T-helper 1 cell treated with Interleukin-12 subunit alpha and Interleukin-12 subunit beta and Interleukin-4 antibody, amounts not matched to agents 30 ng/mL and 1 ng/mL, for 36 hours (primary cell): ENCODE data around the gene INHBA. TPM values are rescaled to one million over a fixed set of nuclear protein-coding genes. Genes with fewer than 3 reads are reported as not detected.

Source experiments
- intact Hi-C: fragments of 100-400 bp; cut with micrococcal nuclease; formaldehyde crosslinking; loops from one replicate; pipeline ENCODE4 v1.15.1; 2024
- total RNA-seq: library from RNA; stranded (reverse); gene quantifications from 2 replicates; pipeline ENCODE4 v1.2.3, GENCODE V29; 2022

INHBA gene
- 0.32 and 0.54 TPM in 2 replicates for total RNA-seq

DNA sequence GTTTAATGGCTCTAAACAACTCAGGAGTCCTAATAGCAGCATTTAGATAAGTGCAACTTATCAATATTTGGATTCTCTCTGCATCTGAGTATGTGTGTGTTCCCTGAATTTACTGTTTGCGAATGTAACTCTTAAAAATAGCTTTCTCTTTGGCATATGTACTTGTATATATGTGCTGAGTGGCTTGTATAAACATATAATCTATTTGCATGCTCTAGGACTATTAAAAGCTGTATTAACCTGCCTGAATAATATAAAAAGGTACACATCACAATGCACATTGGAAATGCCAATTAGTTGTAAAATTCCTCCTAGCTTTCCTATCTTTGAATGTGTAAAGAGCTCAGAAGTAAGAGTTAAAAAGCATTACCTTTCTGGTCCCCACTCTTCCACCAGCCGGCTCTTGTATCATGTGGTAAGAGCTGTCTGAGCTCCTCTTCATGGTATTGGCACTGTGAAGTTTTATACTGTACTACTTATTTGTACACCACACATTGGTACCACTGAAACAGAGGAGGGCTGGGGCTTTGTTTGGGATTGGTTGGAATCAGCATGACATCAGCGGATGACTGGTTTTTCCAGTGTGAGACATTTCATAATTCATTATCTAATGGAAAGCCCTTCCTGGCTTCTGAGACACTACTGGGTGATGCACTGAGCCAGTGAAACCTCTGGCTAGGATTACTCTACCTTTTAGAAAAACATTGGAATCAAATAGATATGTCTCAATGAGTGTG, at the start of gene INHBA:
Gene INHBA, minus strand, starts transcription at position 456 of the 737 bp plus-strand sequence. CDS start 2,716 bp downstream, outside the sequence.
- intact Hi-C loops: no loop called here

GRCh38 chr7:41752615-41753014, 49.7 kb upstream of the INHBA start:
- intact Hi-C loops: no loop called here

DNA sequence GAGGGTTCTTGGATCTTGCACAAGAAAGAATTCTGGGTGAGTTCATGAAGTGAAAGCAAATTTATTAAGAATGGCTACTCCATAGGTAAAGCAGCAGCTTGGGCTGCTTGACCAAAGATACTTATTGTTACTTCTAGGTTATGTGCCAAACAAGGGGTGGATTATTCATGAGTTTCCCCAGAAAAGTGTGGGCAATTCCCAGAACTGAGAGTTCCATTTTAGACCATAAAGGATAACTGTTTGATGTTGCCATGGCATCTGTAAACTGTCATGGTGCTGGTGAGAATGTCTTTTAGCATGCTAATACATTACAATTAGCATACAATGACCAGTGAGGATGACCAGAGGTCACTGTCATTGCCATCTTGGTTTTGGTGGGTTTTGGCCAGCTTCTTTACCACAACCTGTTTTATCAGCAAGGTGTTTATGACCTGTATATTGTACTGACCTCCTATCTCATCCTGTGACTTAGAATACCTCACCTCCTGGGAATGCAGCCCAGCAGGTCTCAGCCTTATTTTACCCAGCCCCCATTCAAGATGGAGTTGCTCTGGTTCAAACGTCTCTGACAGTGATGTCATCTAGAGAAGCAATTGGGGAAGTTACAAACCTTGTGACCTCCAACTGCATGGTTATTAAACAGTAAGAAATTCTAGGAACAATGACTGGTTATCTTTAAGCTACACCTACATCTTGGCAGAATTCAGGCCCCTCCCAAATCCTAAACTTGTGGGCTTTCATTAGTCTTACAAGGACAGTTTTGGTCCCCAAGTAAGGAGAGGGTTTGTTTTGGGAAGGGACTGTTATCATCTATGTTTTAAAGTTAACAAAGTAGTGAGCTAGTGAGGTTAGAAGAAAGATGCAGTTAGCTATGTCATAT, 48.0 kb upstream of the INHBA start:
- intact Hi-C loops: no loop called here

GRCh38 chr7:41747961-41748360, 45.1 kb upstream of the INHBA start:
- intact Hi-C loops: no loop called here

DNA sequence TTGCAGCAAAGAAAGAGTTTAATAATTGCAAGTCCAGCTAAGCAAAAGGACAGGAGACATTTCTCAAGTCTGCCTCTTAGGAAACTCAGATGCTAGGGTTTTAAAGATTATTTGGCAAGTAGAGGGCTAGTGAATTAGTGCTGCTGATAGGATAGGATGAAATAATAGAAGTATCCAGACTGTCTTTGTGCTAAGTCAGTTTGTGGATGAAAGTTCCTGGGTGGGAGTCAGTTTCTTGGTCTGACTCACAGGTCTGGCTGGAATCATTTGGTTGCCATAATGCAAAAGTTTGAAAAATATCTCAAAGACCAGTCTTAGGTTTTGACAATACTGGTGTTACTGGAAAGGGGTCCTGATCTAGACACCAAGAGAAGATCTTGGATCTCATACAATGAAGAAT, 42.6 kb upstream of the INHBA start:
- intact Hi-C loops: no loop called here

- intact Hi-C loops: no loop called here
Observed at GRCh38 chr7:41744161-41744560, 41.3 kb upstream of the INHBA start.

- intact Hi-C loops: no loop called here
Observed at GRCh38 chr7:41742401-41743020, 39.6 kb upstream of the INHBA start.

- intact Hi-C loops: no loop called here
Observed at GRCh38 chr7:41738806-41739205, 35.9 kb upstream of the INHBA start.

DNA sequence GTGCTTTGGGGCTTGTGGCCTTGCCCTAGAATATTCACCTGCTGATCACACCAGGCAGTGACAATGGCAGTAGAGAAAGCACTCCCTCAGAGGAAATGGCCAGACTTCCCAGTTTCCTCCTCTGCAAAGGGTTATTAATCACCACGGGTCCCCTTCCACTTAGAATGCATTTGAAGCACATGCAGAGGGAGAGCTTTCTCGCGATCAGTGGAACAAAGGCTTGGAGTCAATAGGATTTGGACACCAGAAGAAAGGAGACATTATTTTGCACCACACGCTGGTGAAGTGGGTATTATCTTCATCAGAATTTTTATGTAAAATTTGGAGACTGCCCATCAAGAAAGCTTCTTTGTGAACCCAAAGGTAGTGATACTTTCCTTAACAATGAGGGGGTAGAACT, 35.4 kb upstream of the INHBA start:
- intact Hi-C loops: no loop called here

- intact Hi-C loops: no loop called here
Observed at GRCh38 chr7:41735206-41735605, 32.3 kb upstream of the INHBA start.

DNA sequence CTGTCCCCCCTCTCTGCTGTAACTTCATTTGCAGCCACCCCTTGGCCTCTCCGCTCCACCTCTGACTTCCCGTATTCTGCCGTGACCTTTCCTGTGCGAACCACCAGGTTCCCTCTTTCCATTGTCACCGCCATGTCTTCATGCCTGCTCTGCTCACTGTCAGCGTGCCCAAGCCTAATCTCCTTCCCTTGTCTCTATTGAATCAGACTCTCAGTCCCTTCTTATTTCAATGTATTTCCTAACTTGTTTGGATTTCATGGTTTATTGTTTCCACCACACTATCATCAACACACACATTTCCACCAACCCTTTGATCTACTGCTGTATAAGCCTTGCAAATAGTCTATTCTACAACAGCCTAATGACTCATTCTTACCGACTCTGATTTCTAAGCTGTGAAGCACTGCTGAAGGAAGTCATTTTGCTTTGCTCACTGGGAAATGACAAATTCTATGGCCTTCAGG, 30.0 kb upstream of the INHBA start:
- intact Hi-C loops: loop anchor here (5.0 kb wide), 2 partner anchors 149 to 1944 kb away; no protein-coding TSS in a partner anchor

DNA sequence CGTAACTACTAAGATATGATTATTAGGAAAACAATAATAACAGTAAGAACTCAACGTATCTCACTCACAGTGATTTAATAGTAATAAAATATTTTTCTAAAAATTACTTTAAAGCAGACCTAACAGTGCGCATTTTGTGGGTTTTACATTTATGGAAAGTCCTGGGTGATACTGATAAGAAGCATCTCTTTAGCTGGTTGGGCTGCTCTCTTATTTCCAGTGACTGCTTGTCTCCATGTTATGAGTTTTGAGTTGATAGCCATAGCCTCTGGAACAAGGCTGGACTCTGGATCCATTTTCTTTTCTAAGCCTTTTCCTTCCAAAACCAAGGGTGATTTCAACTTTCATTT, 29.5 kb upstream of the INHBA start:
- intact Hi-C loops: loop anchor here (5.0 kb wide), 2 partner anchors 150 to 1945 kb away; no protein-coding TSS in a partner anchor

DNA sequence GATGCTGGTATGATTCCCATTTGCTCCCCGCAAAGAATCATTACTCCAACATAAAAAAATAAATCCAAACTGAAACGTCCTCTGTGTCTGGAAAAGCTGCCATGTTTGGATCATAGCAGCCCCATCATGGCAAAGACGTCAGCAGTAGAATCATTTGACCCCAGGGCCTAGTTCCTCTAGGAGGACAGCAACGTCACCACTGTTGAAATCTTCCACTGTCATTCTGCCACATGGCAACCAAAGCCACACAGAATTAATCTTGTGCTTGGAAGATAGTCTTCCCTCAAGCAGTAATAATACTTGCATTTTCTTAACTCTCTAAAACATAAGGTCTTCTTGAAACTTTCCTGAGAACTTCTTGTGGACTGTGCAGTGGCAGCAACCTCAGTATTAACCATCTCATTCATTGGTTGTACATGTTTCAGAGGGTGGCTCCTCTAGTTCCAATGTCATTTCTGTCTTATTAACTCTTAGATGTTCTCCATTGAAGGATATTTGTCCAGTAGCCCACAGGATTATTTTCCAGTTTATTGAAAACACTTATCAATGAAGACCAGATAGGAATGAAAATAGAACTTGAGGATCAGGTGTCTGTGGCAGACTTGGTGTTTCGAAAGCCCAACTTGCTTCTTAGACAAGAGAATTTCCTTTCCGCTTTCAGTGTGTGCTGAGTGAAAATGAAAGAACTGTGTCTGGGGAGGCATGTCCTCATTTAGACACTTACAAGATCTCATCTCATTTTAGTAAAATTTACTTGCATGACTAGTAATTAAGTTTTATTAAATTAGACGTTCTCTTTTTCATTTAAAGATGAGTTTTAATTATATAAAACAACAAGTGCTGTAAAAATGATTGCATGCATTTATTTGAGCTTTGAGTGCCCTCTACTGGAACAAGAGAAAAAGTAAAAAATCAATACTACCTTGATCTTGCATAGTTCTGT, 28.9 kb upstream of the INHBA start:
- intact Hi-C loops: loop anchor here (5.0 kb wide), 2 partner anchors 151 to 1946 kb away; no protein-coding TSS in a partner anchor

DNA sequence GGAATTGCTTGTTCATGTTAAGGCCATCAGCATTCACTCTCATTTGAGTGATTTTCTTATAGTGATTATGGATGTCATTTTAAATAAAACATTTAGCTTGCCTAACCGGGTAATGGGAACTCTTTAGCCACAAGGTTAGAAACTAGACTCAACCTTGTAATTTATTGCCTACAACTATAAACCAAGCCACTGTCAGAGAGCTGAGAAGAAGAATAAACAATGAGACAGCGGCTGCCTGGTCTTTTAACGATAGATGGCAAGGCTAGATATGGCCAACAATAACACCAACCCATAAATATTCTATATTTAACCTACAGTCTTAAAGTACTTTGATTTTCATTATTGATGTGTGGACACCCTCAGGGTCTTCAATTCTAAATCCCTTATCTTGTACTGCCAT, 27.8 kb upstream of the INHBA start:
- intact Hi-C loops: loop anchor here (5.0 kb wide), 2 partner anchors 152 to 1947 kb away; no protein-coding TSS in a partner anchor

DNA sequence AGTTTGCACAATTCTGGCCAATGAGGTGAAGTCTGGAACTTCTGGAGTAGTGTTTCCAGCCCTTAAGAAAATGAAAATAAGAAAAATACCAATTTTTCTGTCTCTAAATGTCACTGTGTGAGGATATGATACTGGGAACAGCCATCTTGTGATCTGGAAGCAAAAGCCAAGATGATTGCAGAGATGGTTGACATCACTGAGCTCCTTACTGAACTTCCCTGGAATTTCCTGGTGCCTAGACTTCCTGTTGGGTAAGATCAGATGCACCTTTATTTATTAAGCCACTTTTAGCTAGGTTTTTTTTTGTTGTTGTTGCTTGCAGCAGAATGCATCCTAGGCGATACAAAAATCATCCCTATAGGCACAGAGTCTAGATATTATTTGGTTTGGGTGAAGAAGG, 27.3 kb upstream of the INHBA start:
- intact Hi-C loops: loop anchor here (5.0 kb wide), 2 partner anchors 152 to 1947 kb away; no protein-coding TSS in a partner anchor

- intact Hi-C loops: no loop called here
Observed at GRCh38 chr7:41729059-41729458, 26.2 kb upstream of the INHBA start.

DNA sequence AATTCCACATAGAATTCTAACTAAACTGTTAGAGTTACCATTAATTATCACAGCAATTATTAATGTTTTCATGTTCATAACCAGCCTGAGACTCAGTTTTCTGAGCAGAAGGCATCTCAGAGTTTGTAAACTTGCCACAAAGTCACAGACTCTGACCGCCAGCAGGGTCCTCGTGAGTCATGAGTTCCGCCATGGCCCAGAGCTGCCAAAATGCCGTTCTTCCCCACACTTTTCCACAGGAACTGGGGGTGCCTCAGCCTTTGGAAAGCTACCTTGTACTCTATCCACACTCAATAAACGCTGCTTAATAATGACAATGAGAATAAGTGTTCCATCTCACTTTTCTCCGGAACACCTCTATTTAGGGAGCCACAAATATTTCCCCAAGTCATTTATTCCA, 22.1 kb upstream of the INHBA start:
- intact Hi-C loops: no loop called here

DNA sequence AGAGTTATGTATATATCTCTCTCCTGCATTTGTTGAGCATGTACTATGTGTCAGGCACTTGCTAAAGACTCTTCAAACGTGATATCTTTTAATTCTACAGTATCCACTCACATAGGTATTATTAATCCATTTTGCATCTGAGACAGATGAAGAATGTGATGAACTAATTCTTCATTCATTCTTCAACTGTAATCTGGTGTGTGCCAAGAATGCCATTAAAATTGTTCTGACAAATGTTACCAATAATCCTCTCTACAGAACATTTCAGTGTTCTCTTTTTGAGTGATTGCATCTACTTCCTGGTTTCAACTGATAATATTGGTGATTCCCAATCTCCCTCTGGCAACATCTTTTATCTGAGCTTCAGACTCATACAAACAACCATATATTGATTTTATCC, 18.0 kb upstream of the INHBA start:
- intact Hi-C loops: no loop called here

GRCh38 chr7:41720046-41720445, 17.2 kb upstream of the INHBA start:
- intact Hi-C loops: no loop called here

DNA sequence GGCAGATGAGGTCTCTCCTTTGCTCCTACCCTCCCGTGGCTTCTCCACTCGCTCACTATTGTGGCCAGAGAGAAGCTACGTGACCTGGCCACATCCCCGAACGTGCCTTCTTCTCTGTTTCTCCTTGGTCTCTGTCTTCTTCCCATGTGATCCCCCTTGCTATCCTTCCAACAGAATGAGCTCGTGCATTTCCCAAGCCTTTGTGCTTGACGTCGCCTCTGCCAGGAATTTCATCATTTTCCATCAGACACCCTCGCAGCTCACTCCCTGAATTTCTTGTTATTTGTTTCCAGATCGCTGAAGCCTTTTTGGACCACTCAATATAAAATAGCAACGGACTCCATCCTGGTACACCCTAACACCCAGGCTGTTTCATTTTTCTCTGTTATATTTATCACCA, 13.8 kb upstream of the INHBA start:
- intact Hi-C loops: no loop called here

DNA sequence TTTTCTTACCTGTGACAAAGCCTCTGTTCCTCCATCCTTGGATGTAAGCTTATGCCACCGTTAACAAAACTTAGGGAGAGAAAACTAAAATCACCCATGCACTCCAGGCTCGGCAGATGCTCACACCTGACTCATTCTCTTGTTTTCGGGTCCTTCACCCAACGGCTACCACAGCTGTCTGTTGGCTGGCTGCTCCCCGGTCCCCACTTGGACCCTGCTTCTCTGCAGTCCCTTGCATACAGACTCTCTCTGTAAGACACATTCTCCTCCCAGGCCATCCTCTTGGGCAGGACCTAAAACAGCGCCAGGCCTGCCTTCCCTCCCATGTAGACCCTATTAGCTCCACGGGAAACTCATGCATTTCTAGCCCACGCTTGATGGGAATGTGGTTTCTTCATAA, 12.1 kb upstream of the INHBA start:
- intact Hi-C loops: no loop called here
